Measurements from ENCODE around the gene CIB1. TPM values are rescaled to one million over a fixed set of nuclear protein-coding genes. Genes with fewer than 3 reads are reported as not detected.
A peak's percentile ranks its signal among the peaks of the same experiment; 100 is the strongest.

The CIB1 gene
- total RNA-seq, 1 experiment from 2014 or later = 45.6 TPM

- no peak for TF ChIP-seq CTCF (IDR thresholded peaks at IDR 0.05; ENCODE audit: unreplicated experiment)
- intact Hi-C loops (cut with micrococcal nuclease) = no loop called here
- H3K4me3 Mint-ChIP-seq (ENCODE audit: unreplicated experiment) = no peak overlapping the region
- no peaks in the 10 kb centered on the region for H3K9me3 Mint-ChIP-seq (ENCODE audit: unreplicated experiment)
- BruUV-seq (replicated peaks) = no TSS peak
- H3K27me3 Mint-ChIP-seq (ENCODE audit: insufficient read depth, unreplicated experiment) = no peaks in the 10 kb centered on the region
- peak overlapping the region; percentile 27 for H3K27ac Mint-ChIP-seq (ENCODE audit: low read depth, unreplicated experiment)
- peaks cover 37% of the 10 kb centered on the region for H3K36me3 Mint-ChIP-seq (ENCODE audit: insufficient read depth, unreplicated experiment)
- POLR2A ChIA-PET = interaction anchor here (1.2 to 5.5 kb wide), 5 partner anchors 9 to 29 kb away, joined by 5 to 81 read pairs (median 20); partner anchors contain the start of genes CIB1 and GDPGP1
- CTCF ChIA-PET = interaction anchor here (0.6 to 2.7 kb wide), 8 partner anchors 9 to 61 kb away, joined by 3 to 9 read pairs (median 4); no protein-coding TSS in a partner anchor
- peaks cover 18% of the 10 kb centered on the region for H3K4me1 Mint-ChIP-seq (ENCODE audit: insufficient read depth, unreplicated experiment)
- DNase-seq (ENCODE audit: unreplicated experiment) = no peak
Measured at GRCh38 chr15:90203922-90204321, 29.8 kb downstream of the CIB1 start.

- BruUV-seq (replicated peaks) = no TSS peak
- ChIA-PET POLR2A (interaction anchor here (3.8 to 5.5 kb wide), 5 partner anchors 9 to 37 kb away, joined by 20 to 81 read pairs (median 38); partner anchors contain the start of genes CIB1 and GDPGP1), CTCF (interaction anchor here (0.6 to 1.9 kb wide), 11 partner anchors 9 to 334 kb away, joined by 3 to 7 read pairs (median 4); partner anchors contain the start of genes CIB1 and GDPGP1)
- H3K4me1 Mint-ChIP-seq (ENCODE audit: insufficient read depth, unreplicated experiment) = peaks cover 22% of the 10 kb centered on the region
- TF ChIP-seq CTCF (IDR thresholded peaks at IDR 0.05; ENCODE audit: unreplicated experiment) = no peak
- no peaks in the 10 kb centered on the region for H3K9me3 Mint-ChIP-seq (ENCODE audit: unreplicated experiment)
- intact Hi-C loops (cut with micrococcal nuclease) = no loop called here
- H3K36me3 Mint-ChIP-seq (ENCODE audit: insufficient read depth, unreplicated experiment) = peaks cover 33% of the 10 kb centered on the region
- H3K27ac Mint-ChIP-seq (ENCODE audit: low read depth, unreplicated experiment) = no peak overlapping the region
- H3K4me3 Mint-ChIP-seq (ENCODE audit: unreplicated experiment) = no peak overlapping the region
- no peak for DNase-seq (ENCODE audit: unreplicated experiment)
- no peaks in the 10 kb centered on the region for H3K27me3 Mint-ChIP-seq (ENCODE audit: insufficient read depth, unreplicated experiment)
Measured at GRCh38 chr15:90203473-90203872, 30.3 kb downstream of the CIB1 start.

- Mint-ChIP-seq H3K9me3 (ENCODE audit: unreplicated experiment) (no peaks in the 10 kb centered on the region), H3K27ac (ENCODE audit: low read depth, unreplicated experiment) (peak overlapping the region; percentile 16), H3K4me3 (ENCODE audit: unreplicated experiment) (peak overlapping the region; percentile 78), H3K36me3 (ENCODE audit: insufficient read depth, unreplicated experiment) (peaks cover 27% of the 10 kb centered on the region), H3K27me3 (ENCODE audit: insufficient read depth, unreplicated experiment) (no peaks in the 10 kb centered on the region), H3K4me1 (ENCODE audit: insufficient read depth, unreplicated experiment) (peaks cover 27% of the 10 kb centered on the region)
- BruUV-seq (replicated peaks) = TSS peak; percentile 28
- TF ChIP-seq CTCF (IDR thresholded peaks at IDR 0.05; ENCODE audit: unreplicated experiment) = no peak
- ChIA-PET CTCF (interaction anchor here (0.6 to 1.9 kb wide), 9 partner anchors 10 to 334 kb away, joined by 3 to 7 read pairs (median 4); partner anchors contain the start of genes CIB1 and GDPGP1), POLR2A (interaction anchor here (3.8 to 5.5 kb wide), 5 partner anchors 10 to 36 kb away, joined by 20 to 81 read pairs (median 38); partner anchors contain the start of genes CIB1 and GDPGP1)
- no peak for DNase-seq (ENCODE audit: unreplicated experiment)
- intact Hi-C loops (cut with micrococcal nuclease) = no loop called here
Measured at GRCh38 chr15:90202929-90203328, 30.8 kb downstream of the CIB1 start.

GRCh38 chr15:90201944-90202375 lies 31.8 kb downstream of the CIB1 start:
- Mint-ChIP-seq H3K27me3 (ENCODE audit: insufficient read depth, unreplicated experiment) (no peaks in the 10 kb centered on the region), H3K9me3 (ENCODE audit: unreplicated experiment) (no peaks in the 10 kb centered on the region), H3K27ac (ENCODE audit: low read depth, unreplicated experiment) (no peak overlapping the region), H3K36me3 (ENCODE audit: insufficient read depth, unreplicated experiment) (peaks cover 26% of the 10 kb centered on the region), H3K4me1 (ENCODE audit: insufficient read depth, unreplicated experiment) (peaks cover 27% of the 10 kb centered on the region), H3K4me3 (ENCODE audit: unreplicated experiment) (peak overlapping the region; percentile 78)
- no TSS peak for BruUV-seq (replicated peaks)
- no peak for DNase-seq (ENCODE audit: unreplicated experiment)
- no peak for TF ChIP-seq CTCF (IDR thresholded peaks at IDR 0.05; ENCODE audit: unreplicated experiment)
- intact Hi-C loops (cut with micrococcal nuclease) = no loop called here
- ChIA-PET POLR2A (interaction anchor here (0.6 to 5.5 kb wide), 12 partner anchors 11 to 781 kb away, joined by 3 to 81 read pairs (median 4); partner anchors contain the start of genes CIB1, GDPGP1, IDH2 and TTLL13), CTCF (interaction anchor here (0.5 to 2.4 kb wide), 5 partner anchors 12 to 20 kb away, joined by 3 to 7 read pairs (median 6); no protein-coding TSS in a partner anchor)

Measured in MCF 10A (cell line).